SU-DHL-6 (cell line): ENCODE data around the gene SIL1.

Experiments used
- H2AFZ ChIP-seq: fragments of 200-600 bp; sonication (generic); 2 replicates; pipeline ENCODE4 v1.6.1; 2014; ENCODE audit warnings: low read depth, mild to moderate bottlenecking, moderate library complexity, mixed read lengths, antibody characterized with exemption, low read length; ENCODE audit not compliant: severe bottlenecking
- H3F3A ChIP-seq: fragments of 200-600 bp; shearing (Covaris generic); 2 replicates; pipeline ENCODE4 v1.6.0; 2016; ENCODE audit warnings: antibody characterized with exemption, mild to moderate bottlenecking; ENCODE audit not compliant: insufficient read depth
- H3K27ac ChIP-seq: fragments of 200-600 bp; sonication (generic); 2 replicates; pipeline ENCODE4 v1.5.1; 2016; ENCODE audit warnings: low read depth, mild to moderate bottlenecking, low read length, moderate library complexity, mixed read lengths
- H3K27me3 ChIP-seq: fragments of 200-600 bp; sonication (generic), shearing (Covaris generic); 2 replicates; pipeline ENCODE4 v1.6.0; 2014; ENCODE audit warnings: mild to moderate bottlenecking, low read length
- H3K36me3 ChIP-seq: fragments of 200-600 bp; sonication (generic); 2 replicates; pipeline ENCODE4 v1.6.1; 2014; ENCODE audit warnings: mild to moderate bottlenecking, low read length, mixed read lengths
- H3K4me2 ChIP-seq: fragments of 300-600, 200-600 bp; shearing (Covaris generic), sonication (generic); 2 replicates; pipeline ENCODE4 v1.6.0; 2014; ENCODE audit warnings: low read length, low read depth, mild to moderate bottlenecking; ENCODE audit not compliant: poor library complexity, severe bottlenecking
- H3K4me3 ChIP-seq: fragments of 200-600 bp; sonication (generic); 2 replicates; pipeline ENCODE4 v1.5.1; 2014; ENCODE audit warnings: antibody characterized with exemption, low read length, mild to moderate bottlenecking, mixed read lengths; ENCODE audit not compliant: insufficient read depth, poor library complexity, severe bottlenecking
- H3K79me2 ChIP-seq: fragments of 200-600 bp; sonication (generic); 2 replicates; pipeline ENCODE4 v1.6.1; 2014; ENCODE audit warnings: mild to moderate bottlenecking, low read length, moderate library complexity; ENCODE audit not compliant: insufficient read depth
- H3K9ac ChIP-seq: fragments of 200-600 bp; sonication (generic); 2 replicates; pipeline ENCODE4 v1.7.0; 2014; ENCODE audit warnings: mild to moderate bottlenecking, low read length
- H3K9me2 ChIP-seq: fragments of 200-600 bp; sonication (generic); replicated peaks from 2 replicates; pipeline ENCODE4 v1.6.1; 2014; ENCODE audit warnings: low read length; ENCODE audit not compliant: insufficient read depth
- H3K9me3 ChIP-seq: fragments of 200-600 bp; sonication (generic); 2 replicates; pipeline ENCODE4 v1.6.1; 2014; ENCODE audit warnings: low read length, mixed read lengths; ENCODE audit not compliant: insufficient read depth
- H4K20me1 ChIP-seq: fragments of 200-600 bp; sonication (generic); 2 replicates; pipeline ENCODE4 v1.6.1; 2014; ENCODE audit warnings: low read depth, mild to moderate bottlenecking, antibody characterized with exemption, low read length, moderate library complexity, mixed read lengths
- EZH2phosphoT487 ChIP-seq: fragments of 200-600 bp; sonication (generic), shearing (Covaris generic); conservative IDR thresholded peaks from 2 replicates; pipeline ENCODE4 v1.6.1; 2018; ENCODE audit warnings: mild to moderate bottlenecking, antibody characterized with exemption, low read length, moderate library complexity, mixed read lengths
- TF ChIP-seq, protein P1 (sequence below): fragments of 200-600 bp; sonication (generic); IDR thresholded peaks from one replicate; pipeline ENCODE4 v1.5.1; 2017; ENCODE audit warnings: antibody characterized with exemption, mild to moderate bottlenecking, low read length, moderate library complexity; ENCODE audit not compliant: insufficient read depth, poor library complexity, severe bottlenecking

The SIL1 gene

DNA sequence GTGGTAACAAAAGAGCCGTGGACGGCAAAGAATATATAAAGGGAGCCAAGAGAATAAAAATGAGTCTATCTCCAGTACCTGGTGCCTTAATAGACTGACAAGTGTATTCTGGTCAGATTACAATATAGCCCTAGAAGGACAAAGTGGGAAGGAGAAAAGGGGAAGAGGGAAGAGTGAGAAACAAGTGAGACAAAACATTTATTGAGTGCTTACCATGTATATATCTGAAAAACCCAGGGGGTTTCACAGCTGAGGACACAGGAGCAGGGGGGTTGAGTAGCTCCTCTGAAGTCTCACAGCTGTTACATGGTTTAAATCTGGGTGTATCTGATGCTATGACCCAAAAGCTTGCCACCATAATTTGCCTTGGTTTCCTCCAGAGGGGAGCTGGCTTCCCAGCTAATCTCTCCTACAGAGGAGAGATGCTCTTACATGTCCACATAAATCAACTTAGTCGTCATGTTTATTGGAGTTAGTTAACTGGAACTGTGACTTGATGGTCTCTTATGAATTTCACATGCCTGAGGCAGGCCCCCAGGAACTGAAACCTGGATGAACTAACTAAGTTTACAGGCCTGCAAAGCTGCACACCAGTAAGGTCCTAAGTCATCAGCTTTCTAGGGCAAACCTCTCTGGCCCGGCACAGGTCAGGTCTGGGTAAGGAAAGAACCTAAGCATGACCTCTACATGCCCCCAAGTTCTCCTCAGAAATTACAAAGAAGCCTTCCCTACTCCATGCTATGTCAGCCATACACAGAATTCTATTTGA, 15.5 kb downstream of the SIL1 start:
- Histone ChIP-seq H3K27me3 (no peaks in the 10 kb centered on the region), H3K9ac (no peak overlapping the region), H3K27ac (no peak overlapping the region), H2AFZ (no peak overlapping the region), H3K9me3 (no peaks in the 10 kb centered on the region), H4K20me1 (0 out of 2 replicates have a peak, but pooled peaks cover 3% of the 10 kb centered on the region), H3K9me2 (no peaks in the 10 kb centered on the region), H3K4me3 (no peak overlapping the region), H3K4me2 (no peak overlapping the region), H3K36me3 (no peaks in the 10 kb centered on the region), H3F3A (no peaks in the 10 kb centered on the region), H3K79me2 (no peaks in the 10 kb centered on the region)
- TF ChIP-seq, protein P1, sequence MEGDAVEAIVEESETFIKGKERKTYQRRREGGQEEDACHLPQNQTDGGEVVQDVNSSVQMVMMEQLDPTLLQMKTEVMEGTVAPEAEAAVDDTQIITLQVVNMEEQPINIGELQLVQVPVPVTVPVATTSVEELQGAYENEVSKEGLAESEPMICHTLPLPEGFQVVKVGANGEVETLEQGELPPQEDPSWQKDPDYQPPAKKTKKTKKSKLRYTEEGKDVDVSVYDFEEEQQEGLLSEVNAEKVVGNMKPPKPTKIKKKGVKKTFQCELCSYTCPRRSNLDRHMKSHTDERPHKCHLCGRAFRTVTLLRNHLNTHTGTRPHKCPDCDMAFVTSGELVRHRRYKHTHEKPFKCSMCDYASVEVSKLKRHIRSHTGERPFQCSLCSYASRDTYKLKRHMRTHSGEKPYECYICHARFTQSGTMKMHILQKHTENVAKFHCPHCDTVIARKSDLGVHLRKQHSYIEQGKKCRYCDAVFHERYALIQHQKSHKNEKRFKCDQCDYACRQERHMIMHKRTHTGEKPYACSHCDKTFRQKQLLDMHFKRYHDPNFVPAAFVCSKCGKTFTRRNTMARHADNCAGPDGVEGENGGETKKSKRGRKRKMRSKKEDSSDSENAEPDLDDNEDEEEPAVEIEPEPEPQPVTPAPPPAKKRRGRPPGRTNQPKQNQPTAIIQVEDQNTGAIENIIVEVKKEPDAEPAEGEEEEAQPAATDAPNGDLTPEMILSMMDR, result no peak
- TF ChIP-seq EZH2phosphoT487, result no peak

DNA sequence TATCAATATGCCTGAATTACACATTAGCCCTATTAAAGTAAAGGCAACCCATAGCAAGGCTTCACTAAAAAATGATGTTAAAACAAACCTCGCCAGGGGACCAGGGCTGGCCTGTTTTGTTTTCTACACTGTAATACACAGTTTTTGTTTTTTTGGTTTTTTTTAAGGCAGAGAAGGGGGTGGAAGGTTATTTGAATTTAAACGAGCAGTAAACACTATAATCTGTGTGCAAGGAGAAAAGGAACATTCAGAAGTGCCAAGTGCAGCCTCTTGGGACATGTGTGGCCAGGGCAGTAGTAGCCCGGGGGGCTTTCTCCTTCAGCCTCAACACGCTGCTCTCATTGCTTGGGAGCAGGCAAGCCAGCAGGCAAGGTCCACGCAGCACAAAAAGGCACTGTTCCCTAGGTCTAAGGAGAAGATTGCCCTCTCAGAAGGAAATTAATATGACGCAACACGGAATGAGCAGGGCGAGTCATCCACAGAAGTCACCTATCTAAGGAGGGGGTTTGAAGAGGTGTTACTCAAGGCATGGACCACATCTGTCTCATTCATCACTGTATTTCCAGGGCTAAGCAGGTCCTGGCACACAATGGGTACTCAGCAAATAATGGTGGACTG, 16.2 kb downstream of the SIL1 start:
- H3K9ac ChIP-seq, result no peak overlapping the region
- H3K4me3 ChIP-seq, result no peak overlapping the region
- H3K4me2 ChIP-seq, result no peak overlapping the region
- no peaks in the 10 kb centered on the region for H3K79me2 ChIP-seq
- TF ChIP-seq, protein P1, result no peak
- no peak for TF ChIP-seq EZH2phosphoT487
- no peak overlapping the region for H2AFZ ChIP-seq
- H3K27ac ChIP-seq, result no peak overlapping the region
- H3K9me2 ChIP-seq, result no peaks in the 10 kb centered on the region
- H3K9me3 ChIP-seq, result no peaks in the 10 kb centered on the region
- H4K20me1 ChIP-seq, result 0 out of 2 replicates have a peak, but pooled peaks cover 3% of the 10 kb centered on the region
- no peaks in the 10 kb centered on the region for H3K27me3 ChIP-seq
- no peaks in the 10 kb centered on the region for H3F3A ChIP-seq
- H3K36me3 ChIP-seq, result no peaks in the 10 kb centered on the region

DNA sequence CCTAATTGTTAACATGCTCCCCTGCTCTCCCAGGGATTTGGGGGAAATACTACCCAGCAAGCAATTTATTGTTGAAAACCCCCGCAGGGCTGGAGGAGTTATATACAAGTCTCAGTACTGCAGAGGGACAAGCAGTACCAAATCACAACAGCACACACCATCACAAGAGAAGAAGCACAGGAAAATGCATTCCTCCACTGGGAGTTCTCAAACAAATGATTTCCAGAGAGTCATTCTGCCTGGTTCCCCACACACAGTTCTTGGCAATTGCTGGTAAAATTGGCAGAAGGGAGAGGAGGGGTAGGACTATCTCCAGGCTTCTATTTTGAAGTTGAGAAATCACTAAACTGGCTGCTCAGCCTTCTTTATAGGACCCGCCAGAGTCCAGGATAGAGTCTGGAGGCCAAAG, 16.8 kb downstream of the SIL1 start:
- no peak overlapping the region for H3K9ac ChIP-seq
- no peak overlapping the region for H3K4me2 ChIP-seq
- no peaks in the 10 kb centered on the region for H3K79me2 ChIP-seq
- no peak overlapping the region for H2AFZ ChIP-seq
- 0 out of 2 replicates have a peak, but pooled peaks cover 3% of the 10 kb centered on the region for H4K20me1 ChIP-seq
- H3K36me3 ChIP-seq, result no peaks in the 10 kb centered on the region
- no peaks in the 10 kb centered on the region for H3K9me2 ChIP-seq
- no peaks in the 10 kb centered on the region for H3K9me3 ChIP-seq
- H3K27ac ChIP-seq, result no peak overlapping the region
- TF ChIP-seq EZH2phosphoT487, result no peak
- TF ChIP-seq, protein P1, result no peak
- H3F3A ChIP-seq, result no peaks in the 10 kb centered on the region
- no peak overlapping the region for H3K4me3 ChIP-seq
- no peaks in the 10 kb centered on the region for H3K27me3 ChIP-seq
